Left ventricle myocardium inferior (tissue), 1 donor: Measurements from ENCODE around the gene KHDRBS1. TPM values are rescaled to one million over a fixed set of nuclear protein-coding genes. Genes with fewer than 3 reads are reported as not detected.

ENCODE experiments used
- DNase-seq: peaks from one replicate; pipeline ENCODE4 v3.0.0-alpha.2; 2020
- H3K27ac ChIP-seq: fragments of 200-600 bp; replicated peaks from 2 replicates; pipeline ENCODE4 v1.8.0; 2021
- H3K27me3 ChIP-seq: fragments of 200-600 bp; 2 replicates; pipeline ENCODE4 v1.8.0; 2021; ENCODE audit warnings: low read depth
- H3K36me3 ChIP-seq: fragments of 200-600 bp; 2 replicates; pipeline ENCODE4 v1.8.0; 2021
- H3K4me1 ChIP-seq: fragments of 200-600 bp; 2 replicates; pipeline ENCODE4 v1.8.0; 2021
- H3K4me3 ChIP-seq: fragments of 200-600 bp; 2 replicates; pipeline ENCODE4 v1.8.0; 2021; ENCODE audit warnings: mild to moderate bottlenecking, moderate library complexity
- H3K9me3 ChIP-seq: fragments of 200-600 bp; replicated peaks from 2 replicates; pipeline ENCODE4 v1.8.0; 2021
- CTCF ChIP-seq: fragments of 200-600 bp; IDR thresholded peaks from 2 replicates; pipeline ENCODE4 v1.8.0; 2021; ENCODE audit warnings: antibody characterized with exemption, mild to moderate bottlenecking, borderline replicate concordance
- intact Hi-C: fragments of 100-400 bp; cut with micrococcal nuclease; formaldehyde crosslinking; loops from one replicate; pipeline ENCODE4 v1.11.0; 2022
- long read RNA-seq: library from polyadenylated mRNA; unstranded; transcript quantifications from one replicate; pipeline ENCODE4 v2.0.0, GENCODE V29; 2021
- total RNA-seq: library from RNA; stranded (reverse); fragmentation: NEBNext Ultra II Directional; extraction: Animal tissue kit (Norgen Biotek cat#: 25700); gene quantifications from one replicate; pipeline ENCODE4 v1.2.1, GENCODE V29; 2021
- donor health status: DM: no; HTN: yes; CAD: no; lungs with severe emphysema.

The KHDRBS1 gene
- total RNA-seq = 58.2 TPM
- long read RNA-seq, transcript KHDRBS1-202 (9 exons, 2,757 nt) = major isoform, 211 of 225 reads
- long read RNA-seq, partial matches to known transcripts = 5 of 225 reads
- long read RNA-seq, other reads (novel, unspliced or antisense) = 5 of 225 reads

GRCh38 chr1:32013386-32014198 lies at the start of gene KHDRBS1:
Gene KHDRBS1, plus strand, starts transcription at chr1:32013868. Its CDS starts 128 bp downstream, at chr1:32013996.
- Histone ChIP-seq H3K4me1 (peaks cover 60% of the 10 kb centered on the region), H3K9me3 (no peaks in the 10 kb centered on the region), H3K27ac (peak within 1 kb of the TSS; percentile 100), H3K36me3 (no peaks in the 10 kb centered on the region), H3K4me3 (peak within 1 kb of the TSS; percentile 96), H3K27me3 (no peaks in the 10 kb centered on the region)
- peak; percentile 99 for DNase-seq
- intact Hi-C loops = no loop called here
- TF ChIP-seq CTCF = no peak

GRCh38 chr1:31970873-31971272 lies 42.8 kb upstream of the KHDRBS1 start:
- intact Hi-C loops = no loop called here
- H3K27me3 ChIP-seq = no peaks in the 10 kb centered on the region
- no peak overlapping the region for H3K4me3 ChIP-seq
- no peak for TF ChIP-seq CTCF
- H3K4me1 ChIP-seq = peaks cover 7% of the 10 kb centered on the region
- DNase-seq = no peak
- H3K27ac ChIP-seq = no peak overlapping the region
- H3K9me3 ChIP-seq = no peaks in the 10 kb centered on the region
- H3K36me3 ChIP-seq = no peaks in the 10 kb centered on the region

- DNase-seq = no peak
- no peak for TF ChIP-seq CTCF
- Histone ChIP-seq H3K9me3 (no peaks in the 10 kb centered on the region), H3K27me3 (no peaks in the 10 kb centered on the region), H3K4me1 (peaks cover 5% of the 10 kb centered on the region), H3K36me3 (no peaks in the 10 kb centered on the region), H3K27ac (no peak overlapping the region), H3K4me3 (no peak overlapping the region)
- intact Hi-C loops = no loop called here
Observed at GRCh38 chr1:31976401-31976800, 37.3 kb upstream of the KHDRBS1 start.

- peak overlapping the region; percentile 23 for H3K27ac ChIP-seq
- H3K36me3 ChIP-seq = no peaks in the 10 kb centered on the region
- H3K27me3 ChIP-seq = no peaks in the 10 kb centered on the region
- intact Hi-C loops = no loop called here
- H3K9me3 ChIP-seq = no peaks in the 10 kb centered on the region
- no peak overlapping the region for H3K4me3 ChIP-seq
- DNase-seq = no peak
- peaks cover 5% of the 10 kb centered on the region for H3K4me1 ChIP-seq
- peak; percentile 42 for TF ChIP-seq CTCF
Observed at GRCh38 chr1:31977385-31978131, 36.1 kb upstream of the KHDRBS1 start.

GRCh38 chr1:31978843-31979400 lies 34.7 kb upstream of the KHDRBS1 start:
- intact Hi-C loops = no loop called here

More at GRCh38 chr1:31978843-31979400, 34.7 kb upstream of the KHDRBS1 start:
- no peak overlapping the region for H3K4me3 ChIP-seq
- no peak for TF ChIP-seq CTCF
- H3K9me3 ChIP-seq = no peaks in the 10 kb centered on the region
- H3K27ac ChIP-seq = no peak overlapping the region
- no peaks in the 10 kb centered on the region for H3K36me3 ChIP-seq
- no peak for DNase-seq
- no peaks in the 10 kb centered on the region for H3K27me3 ChIP-seq
- H3K4me1 ChIP-seq = peaks cover 5% of the 10 kb centered on the region
